ENCODE measurements around the gene UBE2V1. TPM values are rescaled to one million over a fixed set of nuclear protein-coding genes. Genes with fewer than 3 reads are reported as not detected.
A peak's percentile ranks its signal among the peaks of the same experiment; 100 is the strongest.

Gene UBE2V1
- total RNA-seq, 4 donors from 2014 or later: 58.8 to 86.7 (median 77.3) TPM

DNA sequence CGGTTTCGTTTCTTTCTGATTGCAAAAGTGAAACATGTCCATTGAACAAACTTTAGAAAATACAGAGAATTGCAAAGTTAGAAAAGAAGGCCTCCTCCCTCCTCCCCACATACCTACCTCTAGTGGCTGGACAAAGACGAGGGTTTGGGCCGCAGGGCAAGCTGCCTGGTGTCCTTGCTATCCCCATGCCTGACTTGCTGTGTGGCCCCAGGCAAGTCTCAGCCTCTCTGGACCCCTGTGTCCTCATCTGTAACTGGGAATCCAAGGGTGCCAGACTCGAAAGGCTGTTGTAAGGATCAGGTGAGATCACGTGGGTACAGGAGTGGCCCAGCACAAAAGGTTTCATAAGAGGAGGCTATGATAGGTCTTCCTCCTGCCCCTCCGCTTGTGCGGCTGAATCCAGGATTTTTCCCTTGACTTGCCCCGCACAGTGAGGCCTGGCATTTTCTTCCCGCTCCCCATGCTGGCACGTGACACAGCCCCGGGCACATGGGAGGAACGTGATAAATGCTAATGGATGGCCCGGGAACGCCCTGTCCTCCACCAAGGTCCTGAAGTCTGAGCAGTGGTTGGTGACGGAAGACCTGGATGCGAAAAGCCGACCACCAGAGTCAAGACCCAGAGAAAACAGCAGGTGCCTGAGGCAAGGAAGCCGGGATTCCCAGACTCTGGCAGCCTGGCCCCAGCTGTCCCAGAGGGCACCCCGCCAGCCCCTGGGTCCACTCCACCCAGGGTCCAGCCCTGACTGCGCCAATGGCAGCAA lies 55.8 kb downstream of the UBE2V1 start:
- WGBS, 2 donors: 88 to 91% methylated on average over 20 to 21 of the region's 21 CpGs
- no peak for TF ChIP-seq POLR2A (IDR thresholded peaks at IDR 0.05)
- H3K36me3 ChIP-seq: no peaks in the 10 kb centered on the region

DNA sequence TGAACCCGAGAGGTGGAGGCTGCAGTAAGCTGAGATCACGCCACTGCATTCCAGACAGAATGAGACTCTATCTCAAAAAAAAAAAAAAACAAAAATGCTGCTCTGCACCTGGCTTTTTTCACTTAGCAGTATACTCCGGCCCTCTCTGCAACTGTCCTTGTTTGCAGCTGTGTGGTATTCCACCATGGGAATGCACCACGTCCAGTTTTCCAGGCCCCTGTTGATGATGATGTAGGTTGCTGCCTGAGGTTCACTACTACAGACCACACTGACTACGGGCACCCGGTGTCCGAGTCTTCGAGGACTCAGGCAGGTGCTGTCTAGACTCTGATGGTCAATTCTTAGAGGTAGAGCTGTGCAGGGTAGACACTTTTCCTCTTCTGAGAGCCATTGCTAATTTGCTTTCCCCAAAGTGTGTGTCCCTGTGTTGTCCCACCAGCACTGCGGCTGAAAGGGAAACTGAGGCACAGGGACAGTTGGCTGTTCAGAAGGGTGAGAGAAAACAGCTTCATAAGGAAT lies 56.5 kb downstream of the UBE2V1 start:
- TF ChIP-seq, protein P1, sequence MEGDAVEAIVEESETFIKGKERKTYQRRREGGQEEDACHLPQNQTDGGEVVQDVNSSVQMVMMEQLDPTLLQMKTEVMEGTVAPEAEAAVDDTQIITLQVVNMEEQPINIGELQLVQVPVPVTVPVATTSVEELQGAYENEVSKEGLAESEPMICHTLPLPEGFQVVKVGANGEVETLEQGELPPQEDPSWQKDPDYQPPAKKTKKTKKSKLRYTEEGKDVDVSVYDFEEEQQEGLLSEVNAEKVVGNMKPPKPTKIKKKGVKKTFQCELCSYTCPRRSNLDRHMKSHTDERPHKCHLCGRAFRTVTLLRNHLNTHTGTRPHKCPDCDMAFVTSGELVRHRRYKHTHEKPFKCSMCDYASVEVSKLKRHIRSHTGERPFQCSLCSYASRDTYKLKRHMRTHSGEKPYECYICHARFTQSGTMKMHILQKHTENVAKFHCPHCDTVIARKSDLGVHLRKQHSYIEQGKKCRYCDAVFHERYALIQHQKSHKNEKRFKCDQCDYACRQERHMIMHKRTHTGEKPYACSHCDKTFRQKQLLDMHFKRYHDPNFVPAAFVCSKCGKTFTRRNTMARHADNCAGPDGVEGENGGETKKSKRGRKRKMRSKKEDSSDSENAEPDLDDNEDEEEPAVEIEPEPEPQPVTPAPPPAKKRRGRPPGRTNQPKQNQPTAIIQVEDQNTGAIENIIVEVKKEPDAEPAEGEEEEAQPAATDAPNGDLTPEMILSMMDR (IDR thresholded peaks at IDR 0.05): no peak
- TF ChIP-seq POLR2A (IDR thresholded peaks at IDR 0.05): no peak
- TF ChIP-seq EP300 (IDR thresholded peaks at IDR 0.05): no peak

More for the DNA sequence above, 55.8 kb downstream of the UBE2V1 start:
- Histone ChIP-seq H3K27me3 (no peaks in the 10 kb centered on the region), H3K4me3 (no peak overlapping the region), H3K9me3 (no peaks in the 10 kb centered on the region), H3K4me1 (peaks cover 0 to 34% (median 11%) of the 10 kb centered on the region in 4 donors), H3K27ac (no peak overlapping the region)
- DNase-seq (ENCODE audit: low spot score in 2 of 2): no peak

DNA sequence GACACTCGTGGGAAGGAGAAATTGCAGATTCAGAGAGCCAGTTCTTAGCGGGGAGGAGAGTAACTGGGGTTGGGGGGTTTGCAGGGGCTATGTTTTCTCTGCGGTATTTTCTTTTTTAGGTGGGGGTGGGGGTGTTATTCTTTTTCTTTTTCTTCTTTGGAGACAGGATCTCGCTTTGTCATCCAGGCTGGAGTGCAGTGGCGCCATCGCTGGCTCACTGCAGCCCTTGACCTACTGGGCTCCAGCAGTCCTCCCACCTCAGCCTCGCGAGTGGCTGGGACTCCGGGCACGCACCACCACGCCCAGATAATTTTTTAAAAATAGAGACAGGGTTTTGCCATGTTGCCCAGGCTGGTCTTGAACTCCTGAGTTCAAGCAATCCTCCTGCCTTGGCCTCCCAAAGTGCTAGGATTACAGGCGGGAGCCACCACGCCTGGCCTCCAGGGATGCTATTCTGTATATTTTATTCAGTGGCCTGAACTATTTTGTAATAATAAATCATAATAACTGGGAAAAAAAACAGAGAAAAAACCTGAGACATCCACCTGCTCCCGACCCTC lies 57.3 kb downstream of the UBE2V1 start:
- H3K36me3 ChIP-seq: no peaks in the 10 kb centered on the region
- WGBS, 2 donors: 66 to 68% methylated on average over 14 of the region's 14 CpGs
- TF ChIP-seq EP300 (IDR thresholded peaks at IDR 0.05) (no peak), POLR2A (IDR thresholded peaks at IDR 0.05) (no peak)
- TF ChIP-seq, protein P1 (IDR thresholded peaks at IDR 0.05): no peak
- peak overlapping the region in 2 of 4 donors; percentile 66 to 75 for H3K27ac ChIP-seq
- H3K9me3 ChIP-seq: no peaks in the 10 kb centered on the region
- H3K27me3 ChIP-seq: no peaks in the 10 kb centered on the region
- DNase-seq (ENCODE audit: low spot score in 2 of 2): no peak
- no peak overlapping the region for H3K4me3 ChIP-seq
- H3K4me1 ChIP-seq: peaks cover 0 to 34% (median 11%) of the 10 kb centered on the region in 4 donors

More for the DNA sequence above, 56.5 kb downstream of the UBE2V1 start:
- H3K27ac ChIP-seq: no peak overlapping the region
- H3K4me3 ChIP-seq: no peak overlapping the region
- peaks cover 0 to 34% (median 11%) of the 10 kb centered on the region in 4 donors for H3K4me1 ChIP-seq
- no peak for DNase-seq (ENCODE audit: low spot score in 2 of 2)
- no peaks in the 10 kb centered on the region for H3K9me3 ChIP-seq
- H3K27me3 ChIP-seq: no peaks in the 10 kb centered on the region
- H3K36me3 ChIP-seq: no peaks in the 10 kb centered on the region
- 94 to 97% methylated on average over 9 of the region's 9 CpGs for WGBS, 2 donors

DNA sequence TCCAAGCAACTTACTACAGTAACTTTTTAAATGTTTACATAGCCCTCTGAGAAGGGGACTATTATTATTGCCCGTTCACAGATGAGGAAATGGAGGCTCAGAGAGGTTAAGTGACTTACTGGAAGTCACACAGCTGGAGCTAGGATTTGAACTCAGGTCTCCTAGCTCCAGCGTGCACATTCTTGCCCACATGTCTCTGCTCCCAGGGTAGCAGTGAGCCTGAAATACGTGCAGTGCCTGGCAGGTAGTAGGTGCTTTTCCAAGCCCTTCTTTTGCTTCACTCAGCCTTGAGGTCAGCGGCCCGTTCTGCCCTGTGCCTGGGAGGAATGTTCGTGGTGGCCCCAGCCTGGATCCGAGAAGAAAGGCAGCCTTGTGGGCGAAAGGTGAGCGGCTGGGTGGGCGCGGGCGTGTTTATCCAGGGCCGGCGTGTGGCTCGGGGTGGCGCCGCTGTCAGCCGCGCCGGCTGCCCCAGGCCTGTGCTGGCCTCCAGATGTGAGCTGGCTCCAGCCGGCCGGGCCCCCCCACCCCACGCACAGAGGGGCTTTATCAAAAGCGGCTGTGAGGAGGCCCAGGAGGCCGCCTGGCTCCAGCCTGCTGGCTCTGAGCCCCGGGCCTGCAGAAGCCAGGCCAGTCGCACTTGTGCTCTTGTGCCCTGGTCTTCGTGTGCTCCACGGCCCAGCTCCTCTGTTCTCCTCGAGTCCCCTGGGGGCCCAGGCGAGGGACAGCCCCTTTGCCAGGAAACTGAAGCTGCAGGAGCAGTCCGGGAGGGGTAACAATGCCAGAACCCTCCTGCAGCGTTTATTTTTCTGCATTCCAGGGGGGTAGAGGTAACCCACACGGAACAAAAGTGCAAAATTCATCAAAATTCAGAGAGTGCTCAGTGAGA lies 58.1 kb downstream of the UBE2V1 start:
- Histone ChIP-seq H3K4me1 (peaks cover 0 to 34% (median 11%) of the 10 kb centered on the region in 4 donors), H3K27ac (peak overlapping the region in 3 of 4 donors; percentile 47 to 75 (median 66)), H3K4me3 (peak overlapping the region in 1 of 4 donors; percentile 5), H3K27me3 (no peaks in the 10 kb centered on the region), H3K9me3 (no peaks in the 10 kb centered on the region), H3K36me3 (no peaks in the 10 kb centered on the region)
- TF ChIP-seq, protein P1 (IDR thresholded peaks at IDR 0.05): no peak
- no peak for TF ChIP-seq EP300 (IDR thresholded peaks at IDR 0.05)
- TF ChIP-seq POLR2A (IDR thresholded peaks at IDR 0.05): no peak
- DNase-seq (ENCODE audit: low spot score in 2 of 2): peak in 1 of 2 donors; percentile 49
- WGBS, 2 donors: 19 to 32% methylated on average over 24 to 30 of the region's 34 CpGs

DNA sequence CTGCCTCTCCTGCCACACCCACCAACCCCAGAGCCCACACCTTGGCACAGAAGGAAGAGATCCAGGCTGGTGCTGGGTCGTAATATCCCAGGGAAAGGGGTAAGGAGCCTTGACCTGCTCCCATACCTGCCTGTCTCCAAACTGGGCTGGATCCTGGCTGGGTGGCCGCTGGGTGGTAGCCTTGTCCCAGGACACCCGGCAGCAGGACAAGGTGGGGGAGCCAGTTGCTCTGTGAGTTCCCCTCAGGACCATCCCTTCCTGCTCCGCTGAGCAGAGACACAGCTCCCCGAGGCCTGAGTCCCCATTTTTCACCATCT lies 58.8 kb downstream of the UBE2V1 start:
- Histone ChIP-seq H3K9me3 (no peaks in the 10 kb centered on the region), H3K4me3 (no peak overlapping the region), H3K36me3 (no peaks in the 10 kb centered on the region), H3K4me1 (peaks cover 0 to 34% (median 11%) of the 10 kb centered on the region in 4 donors), H3K27ac (peak overlapping the region in 1 of 4 donors; percentile 66), H3K27me3 (no peaks in the 10 kb centered on the region)
- no peak for DNase-seq (ENCODE audit: low spot score in 2 of 2)
- 67 to 69% methylated on average over 5 of the region's 5 CpGs for WGBS, 2 donors
- TF ChIP-seq, protein P1 (IDR thresholded peaks at IDR 0.05): no peak
- TF ChIP-seq EP300 (IDR thresholded peaks at IDR 0.05) (no peak), POLR2A (IDR thresholded peaks at IDR 0.05) (no peak)
